ENCODE measurements around the gene IDH1.

IDH1 gene

GRCh38 chr2:208208335-208209085, 46.4 kb downstream of the IDH1 start:
- DNase-seq = no peak

DNA sequence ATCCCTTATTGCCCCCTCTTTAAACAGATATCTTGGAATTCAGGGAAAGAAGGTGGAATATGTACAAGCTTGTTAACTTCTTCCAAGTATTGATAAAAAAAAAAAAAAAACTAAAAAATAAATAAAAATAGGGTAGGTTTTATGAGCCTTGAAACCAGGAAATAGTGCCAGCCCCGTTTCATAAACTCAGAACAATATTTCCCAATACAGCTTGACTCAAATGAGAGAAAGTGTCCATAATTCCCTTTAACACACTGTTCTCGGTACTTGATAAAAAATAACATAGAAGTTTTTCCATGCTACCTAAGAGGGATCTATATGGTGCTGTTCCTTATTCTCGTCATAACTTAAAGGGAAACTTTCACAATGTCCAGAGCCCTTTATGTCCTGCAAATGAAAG, 47.1 kb downstream of the IDH1 start:
- DNase-seq = no peak

DNA sequence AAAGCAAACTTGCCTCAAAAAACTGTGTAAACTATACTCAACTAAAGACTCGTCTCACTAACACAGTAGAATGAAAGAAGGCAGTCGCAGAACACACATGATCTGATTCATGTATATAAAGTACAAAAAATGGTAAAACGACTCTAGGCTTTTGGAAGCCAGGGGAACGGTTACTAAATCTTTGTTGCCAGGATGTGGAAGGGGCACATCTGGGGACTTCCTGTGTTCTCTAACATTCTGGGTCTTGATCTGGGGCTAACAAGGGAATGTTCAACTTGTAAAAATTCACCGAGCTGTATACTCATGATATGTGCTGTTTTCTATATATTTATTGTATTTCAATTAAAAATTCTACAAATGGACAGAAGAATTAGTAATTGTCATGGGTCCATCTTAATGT, 50.7 kb downstream of the IDH1 start:
- DNase-seq = no peak

- no peak for DNase-seq
Measured at GRCh38 chr2:208195531-208195930, 59.3 kb downstream of the IDH1 start.

- no peak for DNase-seq
Measured at GRCh38 chr2:208192611-208193236, 62.1 kb downstream of the IDH1 start.

DNA sequence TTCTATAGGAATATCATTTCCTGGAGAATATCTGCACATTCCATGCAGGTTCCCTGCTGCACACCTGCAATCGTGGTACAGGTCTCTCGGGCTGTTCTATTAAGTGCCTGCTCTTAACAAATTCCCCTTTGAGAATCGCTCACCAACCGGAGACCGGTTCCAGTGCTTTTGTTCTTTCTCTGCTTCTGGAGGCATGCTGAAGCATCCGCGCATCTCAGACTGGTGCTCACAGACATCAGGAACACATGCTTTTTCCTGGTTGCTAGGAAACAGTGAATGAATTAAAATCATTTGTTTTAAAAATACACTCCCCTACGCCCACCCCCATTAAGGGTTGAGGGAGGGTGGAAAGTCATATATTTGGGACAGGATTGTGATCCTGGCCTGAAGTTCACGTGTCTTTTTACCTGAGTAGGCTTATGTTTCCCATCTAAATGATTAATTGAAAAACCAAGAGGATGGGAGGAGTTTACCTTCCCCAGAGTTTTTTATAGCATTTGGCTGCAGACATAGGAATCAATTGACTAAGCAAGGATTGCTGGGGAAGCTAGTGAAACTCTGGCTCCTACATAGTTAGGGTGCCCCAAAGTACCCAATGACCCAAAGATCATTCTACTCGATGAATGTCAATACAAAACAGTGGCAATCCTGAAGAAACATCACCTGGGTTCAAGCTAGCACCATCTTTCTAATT, 64.9 kb downstream of the IDH1 start, which contains the start of gene C2orf80:
Gene C2orf80, minus strand, starts transcription at position 221 of the 694 bp plus-strand sequence. CDS start 3,044 bp downstream, outside the sequence.
- no peak for DNase-seq

DNA sequence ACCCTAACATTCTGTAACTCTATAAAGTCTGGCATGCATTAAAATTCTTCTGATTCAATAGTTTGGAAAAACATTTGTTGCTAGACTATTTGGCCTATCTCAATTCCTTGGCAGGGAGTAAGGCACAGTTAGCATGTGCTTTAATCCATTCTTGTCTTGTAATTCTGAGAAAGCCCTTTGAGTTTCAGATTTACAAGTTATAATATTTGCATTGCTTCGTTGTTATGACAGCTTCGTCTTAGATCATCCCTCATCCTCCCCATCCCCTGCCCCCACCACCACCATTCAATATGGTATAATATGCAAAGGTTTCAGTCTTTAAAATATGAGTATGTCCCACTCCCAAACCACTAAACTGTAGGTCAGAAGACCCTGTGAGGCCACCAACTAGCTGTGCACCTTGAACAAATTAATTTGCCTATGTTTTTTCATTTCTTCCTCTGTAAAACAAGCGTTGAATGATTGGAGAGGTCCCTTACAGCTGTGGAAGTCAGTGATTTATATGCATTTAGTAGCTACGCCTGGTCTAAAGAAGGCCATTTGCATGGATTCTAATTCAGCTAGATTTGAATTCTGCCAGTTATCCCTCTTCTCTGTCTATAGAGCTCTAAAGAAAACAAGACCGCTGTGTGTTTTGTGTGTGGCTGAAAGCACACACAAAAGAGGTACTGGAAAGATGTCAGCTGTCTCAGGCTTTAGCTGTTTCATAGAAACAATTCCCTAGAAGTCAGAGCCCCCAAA, 65.6 kb downstream of the IDH1 start:
- no peak for DNase-seq

GRCh38 chr2:208186893-208187292, 68.0 kb downstream of the IDH1 start:
- no peak for DNase-seq

DNA sequence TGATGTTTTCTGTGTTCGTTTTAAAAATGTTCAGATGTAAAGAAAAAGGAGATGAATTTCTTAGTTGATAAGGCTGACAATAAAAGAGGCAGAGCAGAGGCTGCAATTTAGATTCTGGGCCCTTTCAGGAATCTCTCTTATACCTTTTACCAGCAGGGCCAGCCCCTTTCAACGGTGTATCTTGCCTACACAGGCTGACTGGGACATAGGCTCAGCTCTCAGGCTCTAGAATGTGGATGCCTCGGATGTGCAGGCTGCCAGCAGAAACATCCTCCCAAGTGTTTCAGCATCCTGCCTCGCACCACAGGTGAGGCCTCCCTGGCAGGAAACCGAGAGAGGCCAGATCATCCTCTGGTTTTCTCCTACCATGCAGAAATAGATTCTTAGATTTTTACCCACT, 68.4 kb downstream of the IDH1 start:
- DNase-seq = no peak
